Prostate gland (tissue), 2 donors: ENCODE data around the gene A2M.

Source experiments
- POLR2AphosphoS5 ChIP-seq: sonication (generic); formaldehyde crosslinking; IDR thresholded peaks from one replicate; pipeline ENCODE4 v1.6.1; 2017; ENCODE audit warnings: antibody characterized with exemption
- TF ChIP-seq, protein P1 (sequence below), 4 experiments: fragments of 200-600 bp in 2 of 4; fragments of 450-650 bp in 2 of 4; sonication (generic) in 2 of 4; IDR thresholded peaks; 1 replicate in 3 of 4; 2 replicates in 1 of 4; pipeline ENCODE4 v1.5.1; 2016 to 2019; ENCODE audit warnings: antibody characterized with exemption in 4 of 4, mild to moderate bottlenecking in 2 of 4, moderate library complexity in 2 of 4

- TF ChIP-seq POLR2AphosphoS5, result no peak
- TF ChIP-seq, protein P1, sequence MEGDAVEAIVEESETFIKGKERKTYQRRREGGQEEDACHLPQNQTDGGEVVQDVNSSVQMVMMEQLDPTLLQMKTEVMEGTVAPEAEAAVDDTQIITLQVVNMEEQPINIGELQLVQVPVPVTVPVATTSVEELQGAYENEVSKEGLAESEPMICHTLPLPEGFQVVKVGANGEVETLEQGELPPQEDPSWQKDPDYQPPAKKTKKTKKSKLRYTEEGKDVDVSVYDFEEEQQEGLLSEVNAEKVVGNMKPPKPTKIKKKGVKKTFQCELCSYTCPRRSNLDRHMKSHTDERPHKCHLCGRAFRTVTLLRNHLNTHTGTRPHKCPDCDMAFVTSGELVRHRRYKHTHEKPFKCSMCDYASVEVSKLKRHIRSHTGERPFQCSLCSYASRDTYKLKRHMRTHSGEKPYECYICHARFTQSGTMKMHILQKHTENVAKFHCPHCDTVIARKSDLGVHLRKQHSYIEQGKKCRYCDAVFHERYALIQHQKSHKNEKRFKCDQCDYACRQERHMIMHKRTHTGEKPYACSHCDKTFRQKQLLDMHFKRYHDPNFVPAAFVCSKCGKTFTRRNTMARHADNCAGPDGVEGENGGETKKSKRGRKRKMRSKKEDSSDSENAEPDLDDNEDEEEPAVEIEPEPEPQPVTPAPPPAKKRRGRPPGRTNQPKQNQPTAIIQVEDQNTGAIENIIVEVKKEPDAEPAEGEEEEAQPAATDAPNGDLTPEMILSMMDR (IDR thresholded peaks at IDR 0.05), result no peak
Observed at GRCh38 chr12:9113296-9113986, 2.3 kb downstream of the A2M start.
